ENCODE measurements around the gene NHLH2.

NHLH2 gene

GRCh38 chr1:115838431-115839028 lies 2.4 kb downstream of the NHLH2 start:
- no peak for DNase-seq (ENCODE audit: low read depth, low spot score)

GRCh38 chr1:115837740-115838421 lies 3.0 kb downstream of the NHLH2 start:
- no peak for DNase-seq (ENCODE audit: low read depth, low spot score)

- DNase-seq (ENCODE audit: low read depth, low spot score) = no peak
Measured at GRCh38 chr1:115837341-115837739, 3.6 kb downstream of the NHLH2 start.

- DNase-seq (ENCODE audit: low read depth, low spot score) = no peak
Measured at GRCh38 chr1:115833856-115834255, 7.1 kb downstream of the NHLH2 start.

GRCh38 chr1:115832651-115833050 lies 8.3 kb downstream of the NHLH2 start:
- DNase-seq (ENCODE audit: low read depth, low spot score) = no peak

GRCh38 chr1:115830963-115831362 lies 10.0 kb downstream of the NHLH2 start:
- no peak for DNase-seq (ENCODE audit: low read depth, low spot score)

GRCh38 chr1:115829947-115830346 lies 11.0 kb downstream of the NHLH2 start:
- no peak for DNase-seq (ENCODE audit: low read depth, low spot score)

- DNase-seq (ENCODE audit: low read depth, low spot score) = no peak
Measured at GRCh38 chr1:115829023-115829674, 11.8 kb downstream of the NHLH2 start.

GRCh38 chr1:115828101-115829022 lies 12.6 kb downstream of the NHLH2 start:
- DNase-seq (ENCODE audit: low read depth, low spot score) = no peak

GRCh38 chr1:115827452-115828044 lies 13.4 kb downstream of the NHLH2 start:
- DNase-seq (ENCODE audit: low read depth, low spot score) = no peak

GRCh38 chr1:115826628-115827027 lies 14.3 kb downstream of the NHLH2 start:
- no peak for DNase-seq (ENCODE audit: low read depth, low spot score)

GRCh38 chr1:115822117-115822516 lies 18.8 kb downstream of the NHLH2 start:
- DNase-seq (ENCODE audit: low read depth, low spot score) = no peak

- no peak for DNase-seq (ENCODE audit: low read depth, low spot score)
Measured at GRCh38 chr1:115815694-115816093, 25.2 kb downstream of the NHLH2 start.

GRCh38 chr1:115814685-115815398 lies 26.1 kb downstream of the NHLH2 start:
- DNase-seq (ENCODE audit: low read depth, low spot score) = no peak

- no peak for DNase-seq (ENCODE audit: low read depth, low spot score)
Measured at GRCh38 chr1:115813727-115814126, 27.2 kb downstream of the NHLH2 start.

GRCh38 chr1:115811140-115811828 lies 29.6 kb downstream of the NHLH2 start:
- DNase-seq (ENCODE audit: low read depth, low spot score) = no peak

- no peak for DNase-seq (ENCODE audit: low read depth, low spot score)
Measured at GRCh38 chr1:115810609-115811008, 30.3 kb downstream of the NHLH2 start.

GRCh38 chr1:115809847-115810246 lies 31.1 kb downstream of the NHLH2 start:
- DNase-seq (ENCODE audit: low read depth, low spot score) = no peak

- DNase-seq (ENCODE audit: low read depth, low spot score) = no peak
Measured at GRCh38 chr1:115809076-115809475, 31.9 kb downstream of the NHLH2 start.

- DNase-seq (ENCODE audit: low read depth, low spot score) = no peak
Measured at GRCh38 chr1:115807723-115808122, 33.2 kb downstream of the NHLH2 start.

All from brain pericyte (primary cell).